Measurements from ENCODE around the gene NDFIP1. TPM values are rescaled to one million over a fixed set of nuclear protein-coding genes. Genes with fewer than 3 reads are reported as not detected.

Gene NDFIP1
- total RNA-seq, 4 donors from 2014 or later, result 30.5 to 112 (median 93.0) TPM

DNA sequence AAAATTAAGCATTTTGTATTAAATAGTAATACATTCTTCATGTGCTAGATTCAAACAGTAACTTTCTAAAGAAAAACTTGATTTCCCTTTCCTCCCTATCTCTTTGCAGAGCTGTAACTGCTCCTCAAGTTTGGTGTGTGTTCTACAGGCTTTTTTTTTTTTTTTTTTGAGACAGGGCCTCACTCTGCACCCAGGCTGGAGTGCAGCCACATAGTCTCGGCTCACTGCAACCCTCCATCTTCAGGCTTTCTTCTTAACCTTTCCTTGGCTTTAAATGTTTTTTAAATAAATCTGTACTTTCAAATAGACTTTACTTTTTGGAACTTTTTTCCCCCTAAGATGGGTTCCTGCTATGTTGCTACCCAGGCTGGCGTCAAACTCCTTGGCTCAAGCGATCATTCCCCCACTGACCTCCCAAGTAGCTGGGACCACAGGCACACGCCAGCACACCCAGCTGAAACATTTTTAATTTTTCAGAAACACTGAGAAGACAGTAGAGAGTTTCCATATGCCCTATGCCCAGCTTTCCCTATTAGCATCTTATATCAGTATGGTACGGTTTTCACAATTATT lies 9.1 kb downstream of the NDFIP1 start:
- no peak overlapping the region for H3K4me3 ChIP-seq
- H3K9me3 ChIP-seq, result no peaks in the 10 kb centered on the region
- H3K27ac ChIP-seq, result no peak overlapping the region
- TF ChIP-seq, protein P1, sequence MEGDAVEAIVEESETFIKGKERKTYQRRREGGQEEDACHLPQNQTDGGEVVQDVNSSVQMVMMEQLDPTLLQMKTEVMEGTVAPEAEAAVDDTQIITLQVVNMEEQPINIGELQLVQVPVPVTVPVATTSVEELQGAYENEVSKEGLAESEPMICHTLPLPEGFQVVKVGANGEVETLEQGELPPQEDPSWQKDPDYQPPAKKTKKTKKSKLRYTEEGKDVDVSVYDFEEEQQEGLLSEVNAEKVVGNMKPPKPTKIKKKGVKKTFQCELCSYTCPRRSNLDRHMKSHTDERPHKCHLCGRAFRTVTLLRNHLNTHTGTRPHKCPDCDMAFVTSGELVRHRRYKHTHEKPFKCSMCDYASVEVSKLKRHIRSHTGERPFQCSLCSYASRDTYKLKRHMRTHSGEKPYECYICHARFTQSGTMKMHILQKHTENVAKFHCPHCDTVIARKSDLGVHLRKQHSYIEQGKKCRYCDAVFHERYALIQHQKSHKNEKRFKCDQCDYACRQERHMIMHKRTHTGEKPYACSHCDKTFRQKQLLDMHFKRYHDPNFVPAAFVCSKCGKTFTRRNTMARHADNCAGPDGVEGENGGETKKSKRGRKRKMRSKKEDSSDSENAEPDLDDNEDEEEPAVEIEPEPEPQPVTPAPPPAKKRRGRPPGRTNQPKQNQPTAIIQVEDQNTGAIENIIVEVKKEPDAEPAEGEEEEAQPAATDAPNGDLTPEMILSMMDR (IDR thresholded peaks at IDR 0.05), result no peak
- TF ChIP-seq POLR2A (IDR thresholded peaks at IDR 0.05), result no peak
- no peaks in the 10 kb centered on the region for H3K27me3 ChIP-seq
- H3K4me1 ChIP-seq, result peaks cover 0 to 19% (median 0%) of the 10 kb centered on the region in 4 donors
- peaks cover 0 to 16% (median 0%) of the 10 kb centered on the region in 3 donors for H3K36me3 ChIP-seq
- no peak for DNase-seq

DNA sequence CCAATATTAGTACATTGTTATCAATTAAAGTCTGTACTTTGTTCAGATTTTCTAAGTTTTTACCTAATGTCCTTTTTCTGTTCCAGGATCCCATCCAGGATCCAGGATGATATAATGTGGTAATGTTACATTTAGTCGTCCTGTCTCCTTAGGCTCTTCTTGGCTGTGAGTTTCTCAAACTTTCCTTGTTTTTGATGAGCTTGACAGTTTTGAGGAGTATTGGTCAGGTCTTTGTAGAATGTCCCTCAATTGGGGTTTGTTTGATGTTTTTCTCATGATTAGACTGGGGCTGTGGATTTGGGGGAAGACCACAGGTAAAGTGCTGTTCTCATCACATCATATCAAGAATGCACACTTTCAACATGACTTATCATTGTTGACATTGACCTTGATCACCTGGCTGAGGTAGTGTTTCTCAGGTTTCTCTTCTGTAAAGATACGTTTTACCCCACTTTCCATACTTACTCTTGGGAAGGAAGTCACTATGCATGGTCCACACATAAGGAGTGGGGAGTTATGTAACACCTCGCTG lies 9.6 kb downstream of the NDFIP1 start:
- no peak for DNase-seq
- H3K9me3 ChIP-seq, result no peaks in the 10 kb centered on the region
- H3K27me3 ChIP-seq, result no peaks in the 10 kb centered on the region
- H3K27ac ChIP-seq, result no peak overlapping the region
- peaks cover 0 to 19% (median 0%) of the 10 kb centered on the region in 4 donors for H3K4me1 ChIP-seq
- H3K4me3 ChIP-seq, result no peak overlapping the region
- H3K36me3 ChIP-seq, result peaks cover 0 to 16% (median 0%) of the 10 kb centered on the region in 3 donors
- TF ChIP-seq, protein P1 (IDR thresholded peaks at IDR 0.05), result no peak
- TF ChIP-seq POLR2A (IDR thresholded peaks at IDR 0.05), result no peak

DNA sequence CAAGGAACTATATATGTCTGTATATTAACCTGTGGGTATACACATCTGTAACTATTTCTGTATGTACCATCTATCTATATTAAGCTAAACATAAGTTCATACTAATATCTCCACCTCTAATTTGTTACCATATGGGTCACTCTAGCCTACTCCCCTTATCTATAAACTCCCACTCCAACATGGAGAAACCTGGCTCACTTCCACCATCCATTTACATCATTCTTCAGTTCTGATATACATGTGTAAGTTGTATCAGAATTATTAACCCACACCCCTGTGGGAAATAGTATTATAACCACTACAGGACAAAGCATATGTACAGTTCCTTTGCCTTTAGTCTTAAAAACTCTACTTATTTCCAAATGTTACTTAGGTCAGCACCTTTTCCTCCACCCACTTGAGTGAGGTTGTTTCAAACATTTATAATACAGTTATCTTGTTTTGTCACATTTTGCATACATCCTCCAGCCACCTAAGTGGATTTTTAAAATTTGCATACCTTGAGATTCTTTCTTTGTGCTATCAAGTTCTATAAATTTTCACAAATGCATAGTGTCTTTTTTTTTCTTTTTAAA lies 10.6 kb downstream of the NDFIP1 start:
- Histone ChIP-seq H3K27me3 (no peaks in the 10 kb centered on the region), H3K27ac (no peak overlapping the region), H3K4me3 (no peak overlapping the region), H3K36me3 (peaks cover 0 to 16% (median 0%) of the 10 kb centered on the region in 3 donors), H3K4me1 (peaks cover 0 to 19% (median 0%) of the 10 kb centered on the region in 4 donors), H3K9me3 (no peaks in the 10 kb centered on the region)
- no peak for DNase-seq
- no peak for TF ChIP-seq POLR2A (IDR thresholded peaks at IDR 0.05)
- TF ChIP-seq, protein P1 (IDR thresholded peaks at IDR 0.05), result no peak

DNA sequence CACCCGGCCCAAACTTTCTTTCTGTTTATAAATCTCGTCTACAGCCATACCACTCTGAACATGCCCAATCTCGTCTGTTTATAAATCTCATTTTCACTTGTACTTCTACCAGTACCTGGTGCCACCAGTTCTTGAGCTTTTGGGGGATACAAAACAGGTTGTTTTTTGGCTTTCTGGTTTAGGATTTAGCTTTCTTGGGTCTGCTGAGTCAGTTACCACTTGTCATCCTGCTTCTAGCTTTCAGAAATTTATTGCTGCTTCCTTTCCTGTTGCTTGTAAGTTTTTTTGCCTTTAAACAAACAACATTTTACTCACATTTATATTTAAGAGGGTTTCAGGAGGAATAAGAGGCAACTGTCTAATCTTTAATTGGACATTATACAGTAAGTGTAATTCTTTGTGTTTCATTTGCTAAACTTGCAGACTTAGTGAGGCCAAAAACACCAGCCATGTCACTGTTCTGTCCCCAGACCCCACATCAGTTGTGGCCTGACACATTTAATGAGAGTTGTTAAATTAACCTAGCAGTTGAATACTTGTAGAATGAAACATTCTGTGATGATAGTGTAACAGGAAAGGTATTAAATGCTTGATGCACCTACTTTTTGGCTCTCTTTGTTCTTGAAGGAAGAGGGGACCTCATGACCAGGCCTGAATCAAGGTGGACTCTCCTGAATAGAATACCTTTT lies 11.8 kb downstream of the NDFIP1 start:
- Histone ChIP-seq H3K36me3 (peaks cover 0 to 16% (median 0%) of the 10 kb centered on the region in 3 donors), H3K4me3 (no peak overlapping the region), H3K27me3 (no peaks in the 10 kb centered on the region), H3K4me1 (peaks cover 0 to 19% (median 0%) of the 10 kb centered on the region in 4 donors), H3K27ac (no peak overlapping the region), H3K9me3 (no peaks in the 10 kb centered on the region)
- TF ChIP-seq POLR2A (IDR thresholded peaks at IDR 0.05), result no peak
- TF ChIP-seq, protein P1 (IDR thresholded peaks at IDR 0.05), result no peak
- DNase-seq, result no peak

DNA sequence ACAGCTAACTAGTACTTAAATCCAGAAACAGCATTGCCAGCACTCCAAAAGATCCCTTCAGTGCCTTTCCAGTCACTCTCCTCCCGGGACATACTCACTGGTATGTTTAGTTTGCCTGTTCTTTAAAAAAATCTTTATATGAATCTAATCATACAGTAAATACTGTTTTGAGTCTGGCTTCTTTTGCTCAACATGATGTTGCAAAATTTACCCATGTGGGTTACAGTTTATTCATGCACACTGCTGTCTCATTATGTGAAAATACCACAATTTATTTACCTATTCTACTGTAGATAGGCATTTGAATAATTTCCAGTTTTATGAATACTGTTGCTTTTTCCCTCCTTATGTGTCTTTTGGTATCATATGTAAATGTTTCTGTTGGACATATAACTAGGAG lies 13.5 kb downstream of the NDFIP1 start:
- no peak for DNase-seq
- H3K4me1 ChIP-seq, result peaks cover 0 to 21% (median 0%) of the 10 kb centered on the region in 4 donors
- H3K9me3 ChIP-seq, result no peaks in the 10 kb centered on the region
- H3K36me3 ChIP-seq, result peaks cover 0 to 16% (median 0%) of the 10 kb centered on the region in 3 donors
- H3K27ac ChIP-seq, result no peak overlapping the region
- no peak for TF ChIP-seq POLR2A (IDR thresholded peaks at IDR 0.05)
- TF ChIP-seq, protein P1 (IDR thresholded peaks at IDR 0.05), result no peak
- no peak overlapping the region for H3K4me3 ChIP-seq
- no peaks in the 10 kb centered on the region for H3K27me3 ChIP-seq

All from Peyer's patch (tissue), 4 donors.